Measurements from ENCODE around the gene BEST4.

Gene BEST4

GRCh38 chr1:44829506-44830384, 41.8 kb upstream of the BEST4 start:
- TF ChIP-seq CTCF (IDR thresholded peaks at IDR 0.05) = no peak

GRCh38 chr1:44828841-44829440, 41.0 kb upstream of the BEST4 start:
- no peak for TF ChIP-seq CTCF (IDR thresholded peaks at IDR 0.05)

- TF ChIP-seq CTCF (IDR thresholded peaks at IDR 0.05) = no peak
Observed at GRCh38 chr1:44828003-44828651, 40.2 kb upstream of the BEST4 start.

- TF ChIP-seq CTCF (IDR thresholded peaks at IDR 0.05) = no peak
Observed at GRCh38 chr1:44827197-44828002, 39.4 kb upstream of the BEST4 start.

GRCh38 chr1:44826375-44827196, 38.6 kb upstream of the BEST4 start:
- TF ChIP-seq CTCF (IDR thresholded peaks at IDR 0.05) = no peak

- no peak for TF ChIP-seq CTCF (IDR thresholded peaks at IDR 0.05)
Observed at GRCh38 chr1:44822981-44823451, 35.0 kb upstream of the BEST4 start.
